NCI-H2227 treated with DMSO at 0.1 percent for 48 hours (cell line): ENCODE data around the gene PSMB5.
A peak's percentile ranks its signal among the peaks of the same experiment; 100 is the strongest.

ENCODE experiments used
- DNase-seq: peaks from one replicate; lab custom pipeline; 2025; lab: John Stamatoyannopoulos, UW

The PSMB5 gene

DNA sequence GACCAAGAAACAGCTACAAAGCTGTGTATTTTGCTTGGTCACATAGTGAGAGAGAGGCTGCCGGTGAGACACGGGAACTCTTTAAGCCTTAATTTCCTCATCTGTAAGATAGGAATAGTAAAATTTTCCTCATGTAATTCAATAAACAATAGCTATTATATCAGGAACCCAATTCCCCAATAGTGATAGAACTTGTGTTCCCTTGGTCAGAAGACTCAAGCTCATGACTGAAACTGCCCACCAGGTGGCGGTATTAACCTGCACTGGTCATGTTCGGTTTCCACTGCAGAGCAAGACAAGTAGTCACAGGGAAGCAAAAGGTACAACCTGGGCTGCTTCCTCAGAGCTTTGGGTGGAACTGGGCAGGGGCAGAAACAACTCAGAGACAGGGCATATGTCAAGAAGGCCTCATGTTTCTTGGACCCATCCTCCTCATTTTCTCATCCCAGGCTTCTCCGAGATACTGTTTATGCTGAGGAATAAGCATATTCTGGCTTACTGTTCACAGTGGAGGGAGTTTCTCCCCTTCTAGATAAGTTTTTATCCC lies 48.1 kb downstream of the PSMB5 start:
- DNase-seq = peak; percentile 62

GRCh38 chr14:22985894-22986507 lies 48.7 kb downstream of the PSMB5 start:
- DNase-seq = no peak

DNA sequence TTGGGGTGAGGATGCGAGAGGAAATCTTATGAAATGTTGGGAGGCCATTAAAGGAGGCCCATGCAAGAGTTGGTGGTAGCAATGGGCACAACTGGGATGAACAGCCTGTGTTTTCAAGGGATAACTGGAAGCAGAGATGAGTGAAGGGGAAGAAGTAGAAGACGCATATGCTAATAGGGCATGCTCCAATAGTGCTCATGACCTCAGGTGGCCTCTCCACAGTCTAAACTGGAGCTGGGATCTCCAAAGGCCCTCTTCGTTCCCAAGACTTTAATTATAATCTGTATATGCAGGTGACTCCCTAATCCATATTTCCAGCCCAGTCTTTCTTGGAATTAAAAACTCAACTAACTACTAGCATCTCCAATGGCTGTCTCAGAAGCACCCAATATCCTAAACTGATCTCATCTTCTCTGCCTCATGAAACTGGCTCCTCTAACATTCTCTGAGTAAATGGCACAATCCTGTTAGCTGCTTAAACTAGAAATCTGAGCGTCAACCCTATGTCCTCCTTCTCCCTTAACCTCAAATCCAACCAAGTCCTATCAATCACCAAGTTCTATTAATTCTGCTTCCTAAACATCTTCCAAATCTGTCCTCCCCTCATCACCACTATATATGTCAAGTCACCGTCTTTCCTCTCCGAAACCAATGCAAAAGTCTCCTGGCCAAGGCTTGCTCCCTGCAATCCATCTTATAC lies 49.6 kb downstream of the PSMB5 start:
- DNase-seq = no peak

GRCh38 chr14:22982477-22983245 lies 52.0 kb downstream of the PSMB5 start, which contains the start of gene AJUBA:
AJUBA (minus strand) TSS chr14:22982551; CDS start chr14:22982266, 285 bp downstream.
- DNase-seq = no peak

GRCh38 chr14:22981876-22982476 lies 52.7 kb downstream of the PSMB5 start:
- no peak for DNase-seq

GRCh38 chr14:22981090-22981875 lies 53.4 kb downstream of the PSMB5 start:
- no peak for DNase-seq

- DNase-seq = no peak
Measured at GRCh38 chr14:22980672-22981089, 54.0 kb downstream of the PSMB5 start.

GRCh38 chr14:22979748-22980392 lies 54.8 kb downstream of the PSMB5 start:
- no peak for DNase-seq

DNA sequence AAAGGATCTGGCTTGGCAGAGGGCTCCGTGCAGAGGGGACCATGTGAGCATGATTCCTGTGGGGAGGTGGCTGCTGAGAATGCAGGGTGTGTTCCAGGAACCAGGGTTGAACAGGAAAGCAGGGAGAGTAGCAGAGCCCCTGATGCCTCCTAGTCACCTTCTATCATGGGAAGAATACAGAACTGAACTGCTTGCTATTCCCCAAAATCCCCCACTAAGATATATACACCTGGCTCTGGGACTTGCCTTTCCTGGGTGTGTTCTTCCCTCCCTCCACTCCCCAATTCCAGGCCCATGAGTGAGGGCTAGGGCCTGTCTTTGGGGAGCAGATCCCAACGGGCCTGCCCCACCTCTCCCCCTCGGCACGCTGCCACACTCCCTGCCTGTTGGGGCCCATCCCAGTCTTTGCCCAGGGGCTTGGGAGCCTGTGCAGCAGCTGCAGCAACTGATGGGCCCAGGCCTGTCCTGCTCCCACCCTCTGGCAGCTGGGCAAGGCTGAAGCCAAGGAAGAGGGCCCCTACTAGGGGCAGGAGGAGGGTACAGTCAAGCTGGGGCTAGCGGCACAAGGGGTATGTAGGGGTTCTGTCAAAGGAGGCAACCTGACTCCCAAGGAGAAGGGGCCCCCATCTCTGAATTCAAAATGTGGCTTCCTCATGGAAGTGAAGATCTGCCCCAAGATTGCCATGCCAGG lies 55.6 kb downstream of the PSMB5 start:
- no peak for DNase-seq

DNA sequence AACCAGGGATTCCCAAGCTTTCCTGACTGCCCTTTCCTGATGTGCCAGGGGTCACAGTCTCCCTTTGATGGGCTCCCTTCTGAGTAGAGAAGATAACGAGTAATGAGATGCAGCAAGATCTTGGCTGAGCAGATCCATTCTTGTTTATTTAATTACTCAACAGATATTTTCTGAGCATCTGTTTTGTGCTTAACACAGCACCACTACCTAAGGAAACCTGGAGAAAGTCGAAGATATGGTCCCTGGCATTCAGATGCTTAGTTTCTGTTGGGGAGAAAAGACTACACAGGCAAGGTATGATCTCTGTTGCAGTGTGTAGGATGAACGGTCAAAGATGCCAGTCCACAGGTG lies 56.2 kb downstream of the PSMB5 start:
- no peak for DNase-seq

DNA sequence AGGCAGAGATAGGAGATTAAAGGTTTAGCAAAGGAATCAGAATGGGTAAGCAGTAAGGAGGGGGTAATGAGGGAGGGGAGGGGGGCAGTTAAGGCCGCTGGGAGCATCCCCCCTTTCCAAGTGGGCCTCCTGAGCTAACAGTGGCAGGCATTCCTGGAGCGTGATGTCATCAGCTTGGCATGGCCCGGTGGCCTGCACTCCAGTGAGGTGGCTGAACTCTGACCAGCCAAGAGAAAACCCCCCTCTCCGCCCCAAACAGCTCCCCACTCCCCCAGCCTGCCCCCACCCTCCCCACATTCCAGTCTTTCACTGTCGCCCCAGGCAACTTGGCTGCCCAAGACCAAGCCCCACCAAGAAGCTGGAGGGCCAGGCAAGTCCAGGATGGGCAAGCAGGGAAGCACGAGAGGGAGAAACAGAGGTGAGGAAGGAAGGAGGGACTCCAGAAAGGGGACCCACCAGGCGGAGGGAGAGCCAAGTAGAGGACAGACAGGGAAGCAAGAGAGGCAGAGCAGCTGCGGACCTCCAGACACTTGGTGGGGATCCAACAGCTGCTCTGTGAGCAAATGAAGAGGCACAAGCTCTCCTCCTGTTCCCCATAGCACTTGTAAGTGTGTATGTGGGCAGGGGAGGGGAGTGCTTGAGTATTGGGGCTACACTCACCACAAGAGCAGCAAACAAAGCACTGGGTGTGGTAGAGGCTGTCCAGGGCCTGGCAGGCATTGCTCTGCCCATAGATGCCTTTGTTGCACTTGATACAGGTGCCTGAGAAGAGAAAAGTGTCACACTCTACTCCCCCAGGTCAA lies 56.8 kb downstream of the PSMB5 start:
- no peak for DNase-seq

- no peak for DNase-seq
Measured at GRCh38 chr14:22977434-22977683, 57.3 kb downstream of the PSMB5 start.

DNA sequence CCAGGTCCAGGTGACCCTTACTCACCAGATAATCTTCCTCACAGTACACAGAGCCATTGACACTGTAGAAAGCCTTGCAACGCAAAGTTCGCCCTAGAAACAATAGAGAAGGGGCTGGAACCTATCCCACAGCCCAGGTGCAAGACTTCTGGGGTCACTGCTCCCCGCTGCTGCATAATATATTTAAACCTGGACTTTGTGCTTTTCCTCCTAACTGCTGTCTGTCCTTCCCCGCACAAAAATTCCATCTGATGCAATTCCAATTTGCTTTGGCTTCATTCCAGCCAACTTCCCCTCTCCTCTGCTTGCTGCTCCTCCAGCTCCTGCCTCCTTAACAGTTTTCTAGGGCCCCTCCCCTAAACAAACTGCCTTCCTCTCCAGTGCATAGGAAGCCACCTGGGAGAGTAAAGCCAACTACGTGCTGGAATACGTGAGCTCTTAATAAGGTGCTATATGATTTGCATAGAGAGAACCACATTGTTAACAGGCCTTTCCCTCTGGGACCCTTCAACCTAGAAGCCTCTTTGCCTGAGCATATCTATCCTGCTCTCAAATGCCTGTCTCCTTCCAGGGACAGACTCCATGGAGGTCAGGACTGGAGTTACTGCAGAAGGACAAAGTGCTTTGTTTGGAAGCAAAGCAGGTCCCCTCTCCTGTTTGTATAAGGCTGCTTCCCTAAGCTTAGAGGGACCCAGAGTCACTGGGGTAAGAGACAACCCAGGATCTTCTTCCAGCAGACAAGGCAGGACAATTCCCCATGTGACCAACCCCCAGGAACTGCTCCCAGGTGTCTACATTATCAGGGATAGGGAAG lies 57.9 kb downstream of the PSMB5 start:
- no peak for DNase-seq
